Inferior parietal cortex (tissue), 1 donor: ENCODE data around the gene NRF1.

ENCODE experiments used
- DNase-seq: peaks from one replicate; pipeline ENCODE4 v3.0.0-alpha.2; 2016; ENCODE audit errors: extremely low spot score

Gene NRF1

GRCh38 chr7:129769866-129770808, 158.6 kb downstream of the NRF1 start:
- no peak for DNase-seq

GRCh38 chr7:129771201-129771927, 159.8 kb downstream of the NRF1 start:
- no peak for DNase-seq

GRCh38 chr7:129771928-129772479, 160.5 kb downstream of the NRF1 start:
- DNase-seq = no peak

GRCh38 chr7:129772646-129773280, 161.2 kb downstream of the NRF1 start:
- DNase-seq = no peak

GRCh38 chr7:129773328-129773731, 161.8 kb downstream of the NRF1 start:
- no peak for DNase-seq

- no peak for DNase-seq
Measured at GRCh38 chr7:129773871-129774270, 162.4 kb downstream of the NRF1 start.

GRCh38 chr7:129774359-129774758, 162.8 kb downstream of the NRF1 start:
- no peak for DNase-seq

- no peak for DNase-seq
Measured at GRCh38 chr7:129774871-129775694, 163.6 kb downstream of the NRF1 start.

- no peak for DNase-seq
Measured at GRCh38 chr7:129775695-129776361, 164.3 kb downstream of the NRF1 start.

- DNase-seq = no peak
Measured at GRCh38 chr7:129776362-129776722, 164.8 kb downstream of the NRF1 start.

- no peak for DNase-seq
Measured at GRCh38 chr7:129777195-129777844, 165.8 kb downstream of the NRF1 start.

GRCh38 chr7:129777993-129778769, 166.7 kb downstream of the NRF1 start:
- no peak for DNase-seq

- no peak for DNase-seq
Measured at GRCh38 chr7:129778770-129779601, 167.5 kb downstream of the NRF1 start.

- no peak for DNase-seq
Measured at GRCh38 chr7:129779602-129780256, 168.2 kb downstream of the NRF1 start.

- DNase-seq = no peak
Measured at GRCh38 chr7:129780257-129780973, 168.9 kb downstream of the NRF1 start.

- no peak for DNase-seq
Measured at GRCh38 chr7:129780974-129781927, 169.7 kb downstream of the NRF1 start.
